HG03095 (cell line): Measurements from ENCODE around the gene C18orf32.
A peak's percentile ranks its signal among the peaks of the same experiment; 100 is the strongest.
"Not testable (repeated sequence)": the region's sequence is repeated elsewhere in the genome, so short reads cannot be mapped to it uniquely, and the experiment has no call there.

Experiments
- ATAC-seq: cut with Tn5 transposase; IDR thresholded peaks from one replicate; pipeline ENCODE4 v1.9.1; 2021; ENCODE audit warnings: moderate library complexity; ENCODE audit not compliant: unreplicated experiment

C18orf32 gene

GRCh38 chr18:49486953-49487710 lies at the start of gene C18orf32:
Gene C18orf32 (minus strand): TSS chr18:49487234. CDS start chr18:49483748, 3,486 bp downstream.
- ATAC-seq: peak; percentile 94

GRCh38 chr18:49534846-49535601 lies 48.0 kb upstream of the C18orf32 start:
- no peak for ATAC-seq

- no peak for ATAC-seq
Observed at GRCh38 chr18:49531678-49532153, 44.7 kb upstream of the C18orf32 start.

- no peak for ATAC-seq
Observed at GRCh38 chr18:49529596-49529995, 42.6 kb upstream of the C18orf32 start.

- ATAC-seq: no peak
Observed at GRCh38 chr18:49527631-49528327, 40.7 kb upstream of the C18orf32 start.

GRCh38 chr18:49525981-49526380 lies 38.9 kb upstream of the C18orf32 start:
- no peak for ATAC-seq

GRCh38 chr18:49524951-49525350 lies 37.9 kb upstream of the C18orf32 start:
- ATAC-seq: no peak

GRCh38 chr18:49524349-49524748 lies 37.3 kb upstream of the C18orf32 start:
- no peak for ATAC-seq

GRCh38 chr18:49523580-49524093 lies 36.6 kb upstream of the C18orf32 start:
- ATAC-seq: not testable (repeated sequence)

- ATAC-seq: no peak
Observed at GRCh38 chr18:49521216-49521835, 34.3 kb upstream of the C18orf32 start.

- no peak for ATAC-seq
Observed at GRCh38 chr18:49520661-49521145, 33.7 kb upstream of the C18orf32 start.

- no peak for ATAC-seq
Observed at GRCh38 chr18:49519101-49519971, 32.3 kb upstream of the C18orf32 start.

- ATAC-seq: no peak
Observed at GRCh38 chr18:49517483-49517882, 30.4 kb upstream of the C18orf32 start.

- ATAC-seq: no peak
Observed at GRCh38 chr18:49515516-49515915, 28.5 kb upstream of the C18orf32 start.

GRCh38 chr18:49515003-49515402 lies 28.0 kb upstream of the C18orf32 start:
- not testable (repeated sequence) for ATAC-seq

GRCh38 chr18:49514577-49514976 lies 27.5 kb upstream of the C18orf32 start:
- no peak for ATAC-seq

- not testable (repeated sequence) for ATAC-seq
Observed at GRCh38 chr18:49512876-49513275, 25.8 kb upstream of the C18orf32 start.

- no peak for ATAC-seq
Observed at GRCh38 chr18:49510393-49511115, 23.5 kb upstream of the C18orf32 start.

- ATAC-seq: not testable (repeated sequence)
Observed at GRCh38 chr18:49506438-49506837, 19.4 kb upstream of the C18orf32 start.
